ENCODE data around the gene HNRNPA3. TPM values are rescaled to one million over a fixed set of nuclear protein-coding genes. Genes with fewer than 3 reads are reported as not detected.
"Not testable (repeated sequence)": the region's sequence is repeated elsewhere in the genome, so short reads cannot be mapped to it uniquely, and the experiment has no call there.

HNRNPA3 gene
- polyA plus RNA-seq, 1 donor from 2014 or later, result 134 TPM

DNA sequence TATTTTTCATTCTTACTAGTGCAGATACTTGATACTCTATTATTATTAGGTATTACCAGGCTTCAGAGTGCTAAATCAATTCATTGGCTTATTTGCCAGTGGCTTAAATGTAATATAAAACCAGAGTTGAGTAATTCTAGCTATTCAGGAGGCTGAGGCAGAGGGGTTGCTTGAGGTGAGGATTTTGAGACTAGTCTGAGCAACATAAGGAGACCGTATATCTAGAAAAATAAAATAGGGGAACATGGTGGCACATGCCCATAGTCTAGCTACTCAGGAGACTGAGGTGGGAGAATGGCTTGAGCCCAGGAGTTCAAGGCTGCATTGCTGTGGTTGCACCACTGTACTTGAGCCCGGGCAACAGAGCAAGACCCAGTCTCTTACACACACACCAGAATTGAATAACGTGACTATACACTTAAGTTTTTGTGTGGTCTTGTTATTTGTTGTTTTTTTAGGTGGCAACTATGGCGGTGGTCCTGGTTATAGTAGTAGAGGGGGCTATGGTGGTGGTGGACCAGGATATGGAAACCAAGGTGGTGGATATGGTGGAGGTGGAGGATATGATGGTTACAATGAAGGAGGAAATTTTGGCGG lies 4.8 kb downstream of the HNRNPA3 start:
- no peak for TF ChIP-seq SMC3 (conservative IDR thresholded peaks at IDR 0.05; ENCODE audit: poor library complexity)
- TF ChIP-seq, protein P1, sequence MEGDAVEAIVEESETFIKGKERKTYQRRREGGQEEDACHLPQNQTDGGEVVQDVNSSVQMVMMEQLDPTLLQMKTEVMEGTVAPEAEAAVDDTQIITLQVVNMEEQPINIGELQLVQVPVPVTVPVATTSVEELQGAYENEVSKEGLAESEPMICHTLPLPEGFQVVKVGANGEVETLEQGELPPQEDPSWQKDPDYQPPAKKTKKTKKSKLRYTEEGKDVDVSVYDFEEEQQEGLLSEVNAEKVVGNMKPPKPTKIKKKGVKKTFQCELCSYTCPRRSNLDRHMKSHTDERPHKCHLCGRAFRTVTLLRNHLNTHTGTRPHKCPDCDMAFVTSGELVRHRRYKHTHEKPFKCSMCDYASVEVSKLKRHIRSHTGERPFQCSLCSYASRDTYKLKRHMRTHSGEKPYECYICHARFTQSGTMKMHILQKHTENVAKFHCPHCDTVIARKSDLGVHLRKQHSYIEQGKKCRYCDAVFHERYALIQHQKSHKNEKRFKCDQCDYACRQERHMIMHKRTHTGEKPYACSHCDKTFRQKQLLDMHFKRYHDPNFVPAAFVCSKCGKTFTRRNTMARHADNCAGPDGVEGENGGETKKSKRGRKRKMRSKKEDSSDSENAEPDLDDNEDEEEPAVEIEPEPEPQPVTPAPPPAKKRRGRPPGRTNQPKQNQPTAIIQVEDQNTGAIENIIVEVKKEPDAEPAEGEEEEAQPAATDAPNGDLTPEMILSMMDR (IDR thresholded peaks at IDR 0.05; ENCODE audit: poor library complexity, severe bottlenecking), result no peak
- no peak for TF ChIP-seq TAF1 (IDR thresholded peaks at IDR 0.05; ENCODE audit: low read depth)
- no peak for TF ChIP-seq RAD21 (conservative IDR thresholded peaks at IDR 0.05)
- no peak for TF ChIP-seq EZH2 (IDR thresholded peaks at IDR 0.05; ENCODE audit: borderline replicate concordance, insufficient read depth, low read length, poor library complexity, severe bottlenecking)
- TF ChIP-seq, protein P2, sequence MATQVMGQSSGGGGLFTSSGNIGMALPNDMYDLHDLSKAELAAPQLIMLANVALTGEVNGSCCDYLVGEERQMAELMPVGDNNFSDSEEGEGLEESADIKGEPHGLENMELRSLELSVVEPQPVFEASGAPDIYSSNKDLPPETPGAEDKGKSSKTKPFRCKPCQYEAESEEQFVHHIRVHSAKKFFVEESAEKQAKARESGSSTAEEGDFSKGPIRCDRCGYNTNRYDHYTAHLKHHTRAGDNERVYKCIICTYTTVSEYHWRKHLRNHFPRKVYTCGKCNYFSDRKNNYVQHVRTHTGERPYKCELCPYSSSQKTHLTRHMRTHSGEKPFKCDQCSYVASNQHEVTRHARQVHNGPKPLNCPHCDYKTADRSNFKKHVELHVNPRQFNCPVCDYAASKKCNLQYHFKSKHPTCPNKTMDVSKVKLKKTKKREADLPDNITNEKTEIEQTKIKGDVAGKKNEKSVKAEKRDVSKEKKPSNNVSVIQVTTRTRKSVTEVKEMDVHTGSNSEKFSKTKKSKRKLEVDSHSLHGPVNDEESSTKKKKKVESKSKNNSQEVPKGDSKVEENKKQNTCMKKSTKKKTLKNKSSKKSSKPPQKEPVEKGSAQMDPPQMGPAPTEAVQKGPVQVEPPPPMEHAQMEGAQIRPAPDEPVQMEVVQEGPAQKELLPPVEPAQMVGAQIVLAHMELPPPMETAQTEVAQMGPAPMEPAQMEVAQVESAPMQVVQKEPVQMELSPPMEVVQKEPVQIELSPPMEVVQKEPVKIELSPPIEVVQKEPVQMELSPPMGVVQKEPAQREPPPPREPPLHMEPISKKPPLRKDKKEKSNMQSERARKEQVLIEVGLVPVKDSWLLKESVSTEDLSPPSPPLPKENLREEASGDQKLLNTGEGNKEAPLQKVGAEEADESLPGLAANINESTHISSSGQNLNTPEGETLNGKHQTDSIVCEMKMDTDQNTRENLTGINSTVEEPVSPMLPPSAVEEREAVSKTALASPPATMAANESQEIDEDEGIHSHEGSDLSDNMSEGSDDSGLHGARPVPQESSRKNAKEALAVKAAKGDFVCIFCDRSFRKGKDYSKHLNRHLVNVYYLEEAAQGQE (IDR thresholded peaks at IDR 0.05; ENCODE audit: borderline replicate concordance), result no peak
- no peak for TF ChIP-seq EP300 (conservative IDR thresholded peaks at IDR 0.05; ENCODE audit: poor library complexity, severe bottlenecking)
- TF ChIP-seq POLR2AphosphoS5 (IDR thresholded peaks at IDR 0.05), result no peak
- TF ChIP-seq MXI1 (conservative IDR thresholded peaks at IDR 0.05; ENCODE audit: poor library complexity, severe bottlenecking), result no peak
- Histone ChIP-seq H3K9me2 (ENCODE audit: insufficient read depth, low read length) (no peaks in the 10 kb centered on the region), H3K36me3 (ENCODE audit: insufficient read depth, low read length) (peaks cover 9% of the 10 kb centered on the region), H3K9me3 (ENCODE audit: low read length) (no peaks in the 10 kb centered on the region), H3K27ac (ENCODE audit: low read length) (no peak overlapping the region), H3K9ac (ENCODE audit: low read length) (no peak overlapping the region), H3K4me3 (ENCODE audit: low read length) (no peak overlapping the region), H4K20me1 (ENCODE audit: insufficient read depth) (peaks cover 11% of the 10 kb centered on the region), H3F3A (ENCODE audit: insufficient read depth, low read length, poor library complexity, severe bottlenecking) (no peaks in the 10 kb centered on the region), H3K79me2 (replicated peaks; ENCODE audit: insufficient read depth, low read length) (peaks cover 38% of the 10 kb centered on the region), H3K4me2 (ENCODE audit: low read length) (no peak overlapping the region), H2AFZ (ENCODE audit: low read depth, low read length) (no peak overlapping the region), H3K27me3 (ENCODE audit: insufficient read depth, low read depth, low read length) (no peaks in the 10 kb centered on the region)

DNA sequence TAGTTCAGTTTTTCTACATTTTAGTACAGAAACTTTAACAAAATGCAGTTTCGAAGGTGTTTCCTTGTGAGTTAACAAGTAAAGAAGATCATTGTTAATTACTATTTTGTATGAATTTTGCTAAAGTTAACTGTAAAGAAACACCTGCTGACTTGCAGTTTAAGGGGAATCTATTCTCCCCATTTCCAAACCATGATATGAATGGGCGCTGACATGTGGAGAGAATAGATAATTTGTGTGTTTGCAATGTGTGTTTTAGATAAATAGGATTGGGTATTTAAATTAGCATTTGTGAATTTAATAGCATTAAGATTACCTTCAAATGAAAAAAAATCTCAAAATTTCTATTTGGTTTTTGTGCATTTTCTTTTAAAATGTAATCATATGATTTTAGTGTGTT lies 7.2 kb downstream of the HNRNPA3 start:
- not testable (repeated sequence) for H3K9me2 ChIP-seq (ENCODE audit: insufficient read depth, low read length); H3K27me3 ChIP-seq (ENCODE audit: insufficient read depth, low read depth, low read length); H3K9ac ChIP-seq (ENCODE audit: low read length); H3K4me3 ChIP-seq (ENCODE audit: low read length); H3K9me3 ChIP-seq (ENCODE audit: low read length); H3F3A ChIP-seq (ENCODE audit: insufficient read depth, low read length, poor library complexity, severe bottlenecking); H3K27ac ChIP-seq (ENCODE audit: low read length); H4K20me1 ChIP-seq (ENCODE audit: insufficient read depth); H2AFZ ChIP-seq (ENCODE audit: low read depth, low read length); H3K4me2 ChIP-seq (ENCODE audit: low read length); H3K36me3 ChIP-seq (ENCODE audit: insufficient read depth, low read length)
- H3K79me2 ChIP-seq (replicated peaks; ENCODE audit: insufficient read depth, low read length), result peaks cover 23% of the 10 kb centered on the region

DNA sequence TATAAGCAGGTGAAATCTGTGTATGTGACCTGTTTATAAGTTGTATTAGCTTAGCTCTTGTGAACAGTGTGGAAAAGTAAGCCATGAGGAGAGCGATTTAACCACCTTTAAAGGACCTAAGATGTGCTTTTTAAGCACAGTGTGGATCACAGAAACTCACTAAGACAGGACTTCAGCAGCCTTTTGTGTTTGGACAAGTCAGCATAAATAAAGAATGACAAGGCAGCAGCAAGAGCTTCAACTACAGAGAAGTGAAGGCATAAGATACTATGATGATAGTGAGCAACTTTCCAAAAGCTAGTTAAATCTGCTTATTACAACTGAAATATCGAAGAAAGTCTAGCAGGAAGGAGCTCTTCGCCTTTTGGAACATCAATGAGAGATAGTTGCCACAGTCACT lies 8.9 kb downstream of the HNRNPA3 start:
- no peaks in the 10 kb centered on the region for H3K9me2 ChIP-seq (ENCODE audit: insufficient read depth, low read length)
- H3K27ac ChIP-seq (ENCODE audit: low read length), result no peak overlapping the region
- H2AFZ ChIP-seq (ENCODE audit: low read depth, low read length), result no peak overlapping the region
- H3K79me2 ChIP-seq (replicated peaks; ENCODE audit: insufficient read depth, low read length), result peaks cover 12% of the 10 kb centered on the region
- H3K36me3 ChIP-seq (ENCODE audit: insufficient read depth, low read length), result peaks cover 9% of the 10 kb centered on the region
- H4K20me1 ChIP-seq (ENCODE audit: insufficient read depth), result no peaks in the 10 kb centered on the region
- TF ChIP-seq EP300 (conservative IDR thresholded peaks at IDR 0.05; ENCODE audit: poor library complexity, severe bottlenecking) (no peak), POLR2AphosphoS5 (IDR thresholded peaks at IDR 0.05) (no peak), TAF1 (IDR thresholded peaks at IDR 0.05; ENCODE audit: low read depth) (no peak), RAD21 (conservative IDR thresholded peaks at IDR 0.05) (no peak), EZH2 (IDR thresholded peaks at IDR 0.05; ENCODE audit: borderline replicate concordance, insufficient read depth, low read length, poor library complexity, severe bottlenecking) (no peak), SMC3 (conservative IDR thresholded peaks at IDR 0.05; ENCODE audit: poor library complexity) (no peak), MXI1 (conservative IDR thresholded peaks at IDR 0.05; ENCODE audit: poor library complexity, severe bottlenecking) (no peak)
- TF ChIP-seq, protein P1 (IDR thresholded peaks at IDR 0.05; ENCODE audit: poor library complexity, severe bottlenecking), result no peak
- TF ChIP-seq, protein P2 (IDR thresholded peaks at IDR 0.05; ENCODE audit: borderline replicate concordance), result no peak
- no peak overlapping the region for H3K4me3 ChIP-seq (ENCODE audit: low read length)
- H3K27me3 ChIP-seq (ENCODE audit: insufficient read depth, low read depth, low read length), result no peaks in the 10 kb centered on the region
- no peaks in the 10 kb centered on the region for H3K9me3 ChIP-seq (ENCODE audit: low read length)
- no peak overlapping the region for H3K9ac ChIP-seq (ENCODE audit: low read length)
- H3F3A ChIP-seq (ENCODE audit: insufficient read depth, low read length, poor library complexity, severe bottlenecking), result no peaks in the 10 kb centered on the region
- no peak overlapping the region for H3K4me2 ChIP-seq (ENCODE audit: low read length)
